Nephron progenitor cell (in vitro differentiated cells): ENCODE results near the gene CCDC7.
"Not testable (repeated sequence)": the region's sequence is repeated elsewhere in the genome, so short reads cannot be mapped to it uniquely, and the experiment has no call there.

ENCODE experiments used
- DNase-seq: peaks from one replicate; pipeline ENCODE4 v3.0.0; 2021
- H3K27ac Mint-ChIP-seq: 2 replicates; pipeline ENCODE4 v1.8.0; 2021; ENCODE audit warnings: mild to moderate bottlenecking, moderate library complexity, mixed read lengths
- H3K27me3 Mint-ChIP-seq: 2 replicates; pipeline ENCODE4 v1.8.0; 2021; ENCODE audit warnings: mild to moderate bottlenecking, low read depth, mixed read lengths; ENCODE audit not compliant: poor library complexity
- H3K36me3 Mint-ChIP-seq: 2 replicates; pipeline ENCODE4 v1.8.0; 2021; ENCODE audit warnings: low read depth, mixed read lengths
- H3K4me1 Mint-ChIP-seq: 2 replicates; pipeline ENCODE4 v1.8.0; 2021; ENCODE audit warnings: mixed read lengths
- H3K4me3 Mint-ChIP-seq: 2 replicates; pipeline ENCODE4 v1.8.0; 2021; ENCODE audit warnings: mild to moderate bottlenecking, moderate library complexity, mixed read lengths
- H3K9me3 Mint-ChIP-seq: 2 replicates; pipeline ENCODE4 v1.8.0; 2021; ENCODE audit warnings: mild to moderate bottlenecking, moderate library complexity, mixed read lengths
- TF ChIP-seq, protein P1 (sequence below): fragments of 200-600 bp; sonication (generic); IDR thresholded peaks from 2 replicates; pipeline ENCODE4 v1.5.0; 2021; ENCODE audit warnings: antibody characterized with exemption

The CCDC7 gene

DNA sequence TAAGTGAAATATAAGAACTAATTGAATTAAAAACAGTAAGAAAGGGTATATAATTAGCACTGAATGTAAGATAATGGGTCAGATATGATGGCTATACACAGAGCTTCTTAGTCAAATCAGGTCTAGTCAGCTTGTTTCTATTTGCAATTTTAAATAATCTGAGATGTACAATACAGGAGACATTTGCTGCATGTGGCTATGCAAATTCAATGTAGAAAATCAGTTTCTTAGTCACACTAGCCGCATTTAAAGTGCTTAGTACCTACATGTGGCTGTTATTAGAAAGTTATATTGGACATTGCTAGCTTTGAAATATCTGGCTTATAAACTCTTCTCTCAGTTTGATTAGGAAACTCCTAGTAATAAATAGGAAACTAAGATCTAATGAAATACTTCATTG is 25.3 kb downstream of the CCDC7 start:
- no peak overlapping the region for H3K27ac Mint-ChIP-seq
- no peak overlapping the region for H3K4me3 Mint-ChIP-seq
- H3K4me1 Mint-ChIP-seq = no peaks in the 10 kb centered on the region
- TF ChIP-seq, protein P1, sequence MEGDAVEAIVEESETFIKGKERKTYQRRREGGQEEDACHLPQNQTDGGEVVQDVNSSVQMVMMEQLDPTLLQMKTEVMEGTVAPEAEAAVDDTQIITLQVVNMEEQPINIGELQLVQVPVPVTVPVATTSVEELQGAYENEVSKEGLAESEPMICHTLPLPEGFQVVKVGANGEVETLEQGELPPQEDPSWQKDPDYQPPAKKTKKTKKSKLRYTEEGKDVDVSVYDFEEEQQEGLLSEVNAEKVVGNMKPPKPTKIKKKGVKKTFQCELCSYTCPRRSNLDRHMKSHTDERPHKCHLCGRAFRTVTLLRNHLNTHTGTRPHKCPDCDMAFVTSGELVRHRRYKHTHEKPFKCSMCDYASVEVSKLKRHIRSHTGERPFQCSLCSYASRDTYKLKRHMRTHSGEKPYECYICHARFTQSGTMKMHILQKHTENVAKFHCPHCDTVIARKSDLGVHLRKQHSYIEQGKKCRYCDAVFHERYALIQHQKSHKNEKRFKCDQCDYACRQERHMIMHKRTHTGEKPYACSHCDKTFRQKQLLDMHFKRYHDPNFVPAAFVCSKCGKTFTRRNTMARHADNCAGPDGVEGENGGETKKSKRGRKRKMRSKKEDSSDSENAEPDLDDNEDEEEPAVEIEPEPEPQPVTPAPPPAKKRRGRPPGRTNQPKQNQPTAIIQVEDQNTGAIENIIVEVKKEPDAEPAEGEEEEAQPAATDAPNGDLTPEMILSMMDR = no peak
- no peaks in the 10 kb centered on the region for H3K9me3 Mint-ChIP-seq
- H3K36me3 Mint-ChIP-seq = peaks cover 5% of the 10 kb centered on the region
- no peaks in the 10 kb centered on the region for H3K27me3 Mint-ChIP-seq
- DNase-seq = no peak

DNA sequence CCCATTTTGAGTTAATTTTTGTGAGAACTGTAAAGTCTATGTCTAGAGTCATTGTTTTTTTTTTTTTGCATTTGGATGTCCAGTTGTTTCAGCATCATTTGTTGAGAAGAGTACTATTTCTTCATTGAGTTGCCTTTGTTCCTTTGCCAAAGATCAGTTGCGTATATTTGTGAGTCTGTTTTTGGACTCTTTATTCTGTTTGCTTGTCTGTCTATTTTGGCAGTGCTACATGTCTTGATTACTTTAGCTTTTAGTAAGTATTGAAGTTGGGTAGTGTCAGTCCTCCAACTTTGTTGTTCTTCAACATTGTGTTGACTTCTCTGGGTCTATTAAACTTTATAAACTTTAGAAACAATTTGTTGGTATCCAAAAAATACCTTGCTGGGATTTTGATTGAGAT is 31.6 kb downstream of the CCDC7 start:
- H3K36me3 Mint-ChIP-seq = peaks cover 18% of the 10 kb centered on the region
- no peaks in the 10 kb centered on the region for H3K27me3 Mint-ChIP-seq
- DNase-seq = no peak
- H3K27ac Mint-ChIP-seq = no peak overlapping the region
- H3K4me3 Mint-ChIP-seq = no peak overlapping the region
- no peaks in the 10 kb centered on the region for H3K4me1 Mint-ChIP-seq
- TF ChIP-seq, protein P1 = no peak
- H3K9me3 Mint-ChIP-seq = peaks cover 22% of the 10 kb centered on the region

DNA sequence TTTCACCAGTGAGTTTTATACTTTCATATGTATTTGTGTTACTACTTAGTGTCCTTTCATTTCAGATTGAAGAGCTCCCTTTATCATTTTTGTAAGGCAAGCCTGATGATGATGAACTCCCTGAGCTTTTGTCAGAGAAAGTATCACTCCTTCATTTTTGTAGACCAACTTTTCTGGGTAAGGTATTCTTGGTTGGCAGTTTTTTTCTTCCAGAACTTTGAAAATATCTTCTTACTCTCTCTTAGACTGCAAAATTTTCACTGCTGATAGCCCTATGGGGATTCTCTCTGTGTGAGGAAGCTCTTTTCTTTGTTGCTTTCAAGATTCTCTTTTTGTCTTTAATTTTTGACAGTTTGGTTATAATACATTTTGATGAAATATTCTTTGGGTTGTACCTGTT is 35.7 kb downstream of the CCDC7 start:
- Mint-ChIP-seq H3K4me3 (no peak overlapping the region), H3K27me3 (no peaks in the 10 kb centered on the region), H3K27ac (no peak overlapping the region), H3K4me1 (no peaks in the 10 kb centered on the region), H3K9me3 (peaks cover 53% of the 10 kb centered on the region), H3K36me3 (peaks cover 34% of the 10 kb centered on the region)
- no peak for DNase-seq
- TF ChIP-seq, protein P1 = no peak

DNA sequence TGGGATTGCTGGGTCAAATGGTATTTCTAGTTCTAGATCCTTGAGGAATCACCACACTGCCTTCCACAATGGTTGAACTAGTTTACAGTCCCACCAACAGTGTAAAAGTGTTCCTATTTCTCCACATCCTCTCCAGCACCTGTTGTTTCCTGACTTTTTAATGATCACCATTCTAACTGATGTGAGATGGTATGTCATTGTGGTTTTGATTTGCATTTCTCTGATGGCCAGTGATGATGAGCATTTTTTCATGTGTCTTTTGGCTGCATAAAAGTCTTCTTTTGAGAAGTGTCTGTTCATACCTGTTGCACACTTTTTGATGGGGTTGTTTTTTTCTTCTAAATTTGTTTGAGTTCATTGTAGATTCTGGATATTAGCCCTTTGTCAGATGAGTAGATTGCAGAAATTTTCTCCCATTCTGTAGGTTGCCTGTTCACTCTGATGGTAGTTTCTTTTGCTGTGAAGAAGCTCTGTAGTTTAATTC is 37.1 kb downstream of the CCDC7 start:
- not testable (repeated sequence) for H3K27ac Mint-ChIP-seq, H3K27me3 Mint-ChIP-seq, H3K4me1 Mint-ChIP-seq, H3K4me3 Mint-ChIP-seq, DNase-seq
- Mint-ChIP-seq H3K36me3 (peaks cover 42% of the 10 kb centered on the region), H3K9me3 (peaks cover 65% of the 10 kb centered on the region)

DNA sequence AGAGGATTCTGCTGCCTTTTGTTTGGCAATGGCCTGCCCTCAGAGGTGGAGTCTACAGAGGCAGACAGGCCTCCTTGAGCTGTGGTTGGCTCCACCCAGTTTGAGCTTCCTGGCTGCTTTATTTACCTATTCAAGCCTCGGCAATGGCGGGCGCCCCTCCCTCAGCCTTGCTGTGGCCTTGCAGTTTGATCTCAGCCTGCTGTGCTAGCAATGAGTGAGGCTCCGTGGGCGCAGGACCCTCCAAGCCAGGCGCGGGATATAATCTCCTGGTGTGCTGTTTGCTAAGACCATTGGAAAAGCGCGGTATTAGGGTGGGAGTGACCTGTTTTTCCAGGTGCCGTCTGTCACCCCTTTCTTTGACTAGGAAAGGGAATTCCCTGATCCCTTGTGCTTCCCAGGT is 42.1 kb downstream of the CCDC7 start:
- H3K27me3 Mint-ChIP-seq = not testable (repeated sequence)

DNA sequence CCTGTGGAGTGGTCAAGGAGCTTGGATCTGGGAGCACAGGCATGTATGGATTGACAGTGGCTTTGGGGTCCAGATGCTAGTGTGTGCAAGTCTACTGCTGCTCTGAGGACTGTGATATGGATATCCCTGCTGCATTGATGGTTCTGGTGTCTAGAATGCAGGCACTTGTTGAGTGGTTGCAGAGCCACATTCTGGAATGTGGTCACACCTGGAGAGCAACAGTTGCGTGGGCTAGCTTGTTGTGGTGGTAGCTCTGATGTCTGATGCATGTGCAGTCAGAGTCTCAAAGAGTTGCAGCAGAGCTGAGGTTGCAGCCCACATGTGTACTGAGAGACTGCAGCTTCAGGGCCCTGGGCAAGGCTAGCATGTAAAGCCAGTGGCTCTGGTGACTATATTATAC is 43.2 kb downstream of the CCDC7 start:
- Mint-ChIP-seq H3K27me3 (no peaks in the 10 kb centered on the region), H3K27ac (no peak overlapping the region)

More for the DNA sequence above, 42.1 kb downstream of the CCDC7 start:
- H3K36me3 Mint-ChIP-seq = peaks cover 45% of the 10 kb centered on the region
- peaks cover 65% of the 10 kb centered on the region for H3K9me3 Mint-ChIP-seq
- DNase-seq, H3K4me3 Mint-ChIP-seq, H3K4me1 Mint-ChIP-seq, H3K27ac Mint-ChIP-seq: not testable (repeated sequence)

DNA sequence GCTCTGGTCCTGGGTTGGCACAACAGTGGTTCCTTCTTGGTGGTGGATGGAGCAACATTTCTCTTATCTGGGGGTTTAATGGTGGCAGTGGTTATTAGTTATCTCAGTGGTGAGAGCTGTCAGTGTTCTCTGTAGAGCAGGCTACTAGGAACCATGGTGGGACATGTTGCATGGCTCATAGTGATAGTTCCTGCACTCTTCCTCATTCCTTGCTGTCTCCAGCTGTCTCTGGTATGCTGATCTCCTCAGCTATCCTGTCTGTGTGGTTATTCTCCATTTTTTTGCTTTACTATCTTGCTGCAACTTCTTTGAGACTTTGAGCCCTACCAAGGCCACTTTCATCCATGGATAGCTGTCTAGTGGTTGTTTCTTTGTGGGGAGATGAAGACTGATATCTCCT is 44.0 kb downstream of the CCDC7 start:
- peaks cover 54% of the 10 kb centered on the region for H3K9me3 Mint-ChIP-seq
- H3K4me1 Mint-ChIP-seq = no peaks in the 10 kb centered on the region
- H3K27ac Mint-ChIP-seq = no peak overlapping the region
- H3K4me3 Mint-ChIP-seq = no peak overlapping the region
- H3K36me3 Mint-ChIP-seq = peaks cover 34% of the 10 kb centered on the region
- TF ChIP-seq, protein P1 = no peak
- DNase-seq = no peak
- no peaks in the 10 kb centered on the region for H3K27me3 Mint-ChIP-seq

More for the DNA sequence above, 43.2 kb downstream of the CCDC7 start:
- peaks cover 56% of the 10 kb centered on the region for H3K9me3 Mint-ChIP-seq
- DNase-seq = no peak
- TF ChIP-seq, protein P1 = no peak
- H3K36me3 Mint-ChIP-seq = peaks cover 38% of the 10 kb centered on the region
- no peak overlapping the region for H3K4me3 Mint-ChIP-seq
- no peaks in the 10 kb centered on the region for H3K4me1 Mint-ChIP-seq

DNA sequence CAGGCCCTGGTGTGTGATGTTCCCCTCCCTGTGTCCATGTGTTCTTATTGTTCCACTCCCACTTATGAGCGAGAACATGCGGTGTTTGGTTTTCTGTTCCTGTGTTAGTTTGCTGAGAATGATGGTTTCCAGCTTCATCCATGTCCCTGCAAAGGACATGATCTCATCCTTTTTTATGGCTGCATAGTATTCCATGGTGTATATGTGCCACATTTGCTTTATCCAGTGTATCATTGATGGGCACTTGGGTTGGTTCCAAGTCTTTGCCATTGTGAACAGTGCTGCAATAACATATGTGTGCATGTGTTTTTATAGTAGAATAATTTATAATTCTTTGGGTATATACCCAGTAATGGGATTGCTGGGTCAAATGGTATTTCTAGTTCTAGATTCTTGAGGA is 48.6 kb downstream of the CCDC7 start:
- DNase-seq, H3K4me1 Mint-ChIP-seq, H3K27me3 Mint-ChIP-seq, H3K27ac Mint-ChIP-seq, H3K4me3 Mint-ChIP-seq: not testable (repeated sequence)
- Mint-ChIP-seq H3K9me3 (peaks cover 54% of the 10 kb centered on the region), H3K36me3 (peaks cover 21% of the 10 kb centered on the region)

DNA sequence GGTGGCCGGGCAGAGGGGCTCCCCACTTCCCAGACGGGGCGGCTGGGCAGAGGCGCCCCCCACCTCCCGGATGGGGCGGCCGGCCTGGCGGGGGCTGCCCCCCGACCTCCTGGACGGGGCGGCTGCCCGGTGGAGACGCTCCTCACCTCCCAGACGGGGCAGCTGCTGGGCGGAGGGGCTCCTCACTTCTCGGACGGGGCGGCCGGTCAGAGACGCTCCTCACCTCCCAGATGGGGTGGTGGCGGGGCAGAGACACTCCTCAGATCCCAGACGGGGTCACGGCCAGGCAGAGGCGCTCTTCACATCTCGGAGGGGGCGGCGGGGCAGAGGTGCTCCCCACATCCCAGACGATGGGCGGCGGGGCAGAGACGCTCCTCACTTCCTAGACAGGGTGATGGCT is 54.2 kb downstream of the CCDC7 start:
- not testable (repeated sequence) for H3K27me3 Mint-ChIP-seq, DNase-seq, H3K4me3 Mint-ChIP-seq, H3K4me1 Mint-ChIP-seq, H3K27ac Mint-ChIP-seq
- peaks cover 54% of the 10 kb centered on the region for H3K36me3 Mint-ChIP-seq
- peaks cover 86% of the 10 kb centered on the region for H3K9me3 Mint-ChIP-seq
